Tibial nerve (tissue), 4 donors: ENCODE measurements around the gene ZDBF2. TPM values are rescaled to one million over a fixed set of nuclear protein-coding genes. Genes with fewer than 3 reads are reported as not detected.

Experiments used
- DNase-seq, 2 donors: peaks; one replicate each; pipeline ENCODE4 v3.0.0-alpha.2; 2019; ENCODE audit warnings: low spot score in 2 of 2
- H3K27ac ChIP-seq, 4 donors: fragments of 200-600 bp; sonication (generic) in 3 of 4; one replicate each; pipeline ENCODE4 v1.5.1; 2017 to 2019; ENCODE audit warnings: mild to moderate bottlenecking in 1 of 4
- H3K27me3 ChIP-seq, 2 donors: fragments of 200-600 bp; sonication (generic) in 1 of 2; one replicate each; pipeline versions ENCODE4 v1.5.1 to v1.6.0; 2017 to 2019
- H3K36me3 ChIP-seq, 3 donors: fragments of 200-600 bp; sonication (generic); one replicate each; pipeline ENCODE4 v1.5.1; 2018 to 2019
- H3K4me1 ChIP-seq, 4 donors: fragments of 200-600 bp; sonication (generic) in 3 of 4; one replicate each; pipeline ENCODE4 v1.5.1; 2017 to 2019
- H3K4me3 ChIP-seq, 4 donors: fragments of 200-600 bp; sonication (generic) in 3 of 4; one replicate each; pipeline ENCODE4 v1.5.1; 2017 to 2019; ENCODE audit warnings: mild to moderate bottlenecking in 1 of 4, moderate library complexity in 1 of 4
- H3K9me3 ChIP-seq, 4 donors: fragments of 200-600 bp; sonication (generic) in 3 of 4; one replicate each; pipeline ENCODE4 v1.5.1; 2017 to 2019
- EP300 ChIP-seq, 2 donors: sonication (generic); formaldehyde crosslinking; IDR thresholded peaks; one replicate each; pipeline ENCODE4 v1.6.1; 2017; ENCODE audit warnings: antibody characterized with exemption in 2 of 2, mild to moderate bottlenecking in 1 of 2
- POLR2A ChIP-seq, 2 donors: fragments of 450-650 bp; IDR thresholded peaks; one replicate each; pipeline ENCODE4 v1.6.1; 2017; ENCODE audit warnings: antibody characterized with exemption in 2 of 2, mild to moderate bottlenecking in 2 of 2, moderate library complexity in 2 of 2
- WGBS, 2 donors: methylation state at CpG; one replicate each; pipeline ENCODE4 v1.1.5; 2018; 5-methylcytosine and 5-hydroxymethylcytosine counted together
- total RNA-seq, 4 donors: library from RNA; depleted of rRNA; stranded (reverse); fragments of >200 nt; gene quantifications; one replicate each; pipeline ENCODE4 v1.1.0, GENCODE V29; 2016
- TF ChIP-seq, protein P1 (sequence below), 5 experiments: fragments of 200-600 bp in 3 of 5; fragments of 450-650 bp in 2 of 5; sonication (generic) in 3 of 5; IDR thresholded peaks; one replicate each; pipeline ENCODE4 v1.5.1; 2016 to 2019; ENCODE audit warnings: antibody characterized with exemption in 5 of 5, mild to moderate bottlenecking in 3 of 5, moderate library complexity in 2 of 5

Gene ZDBF2
- total RNA-seq, 4 donors from 2014 or later, result 9.0 to 16.1 (median 13.0) TPM

DNA sequence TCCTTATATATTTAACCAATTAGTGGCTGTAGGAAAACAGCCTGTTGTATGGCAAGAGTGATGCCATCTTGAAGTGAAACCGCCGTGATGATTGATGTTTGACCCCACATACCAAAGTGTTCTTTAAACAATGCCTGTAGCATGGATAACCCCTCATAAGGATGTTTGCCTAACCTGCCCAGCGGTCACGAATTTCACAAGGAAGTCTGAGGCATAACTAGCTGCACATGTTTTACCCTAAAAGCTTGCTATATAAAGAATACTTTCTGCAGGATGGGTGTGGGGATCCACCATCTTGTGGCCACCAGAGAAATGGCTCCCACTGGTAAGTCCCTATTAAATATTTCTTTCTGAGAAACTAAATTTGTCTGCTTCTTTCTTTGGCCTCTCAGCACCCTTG, 68.7 kb downstream of the ZDBF2 start:
- Histone ChIP-seq H3K4me3 (no peak overlapping the region), H3K27ac (no peak overlapping the region), H3K9me3 (no peaks in the 10 kb centered on the region), H3K36me3 (no peaks in the 10 kb centered on the region), H3K27me3 (no peaks in the 10 kb centered on the region), H3K4me1 (no peaks in the 10 kb centered on the region)
- TF ChIP-seq POLR2A (IDR thresholded peaks at IDR 0.05), result no peak
- TF ChIP-seq, protein P1, sequence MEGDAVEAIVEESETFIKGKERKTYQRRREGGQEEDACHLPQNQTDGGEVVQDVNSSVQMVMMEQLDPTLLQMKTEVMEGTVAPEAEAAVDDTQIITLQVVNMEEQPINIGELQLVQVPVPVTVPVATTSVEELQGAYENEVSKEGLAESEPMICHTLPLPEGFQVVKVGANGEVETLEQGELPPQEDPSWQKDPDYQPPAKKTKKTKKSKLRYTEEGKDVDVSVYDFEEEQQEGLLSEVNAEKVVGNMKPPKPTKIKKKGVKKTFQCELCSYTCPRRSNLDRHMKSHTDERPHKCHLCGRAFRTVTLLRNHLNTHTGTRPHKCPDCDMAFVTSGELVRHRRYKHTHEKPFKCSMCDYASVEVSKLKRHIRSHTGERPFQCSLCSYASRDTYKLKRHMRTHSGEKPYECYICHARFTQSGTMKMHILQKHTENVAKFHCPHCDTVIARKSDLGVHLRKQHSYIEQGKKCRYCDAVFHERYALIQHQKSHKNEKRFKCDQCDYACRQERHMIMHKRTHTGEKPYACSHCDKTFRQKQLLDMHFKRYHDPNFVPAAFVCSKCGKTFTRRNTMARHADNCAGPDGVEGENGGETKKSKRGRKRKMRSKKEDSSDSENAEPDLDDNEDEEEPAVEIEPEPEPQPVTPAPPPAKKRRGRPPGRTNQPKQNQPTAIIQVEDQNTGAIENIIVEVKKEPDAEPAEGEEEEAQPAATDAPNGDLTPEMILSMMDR (IDR thresholded peaks at IDR 0.05), result no peak
- no peak for TF ChIP-seq EP300 (IDR thresholded peaks at IDR 0.05)
- no peak for DNase-seq
- 76 to 91% methylated on average over 4 of the region's 4 CpGs for WGBS, 2 donors

DNA sequence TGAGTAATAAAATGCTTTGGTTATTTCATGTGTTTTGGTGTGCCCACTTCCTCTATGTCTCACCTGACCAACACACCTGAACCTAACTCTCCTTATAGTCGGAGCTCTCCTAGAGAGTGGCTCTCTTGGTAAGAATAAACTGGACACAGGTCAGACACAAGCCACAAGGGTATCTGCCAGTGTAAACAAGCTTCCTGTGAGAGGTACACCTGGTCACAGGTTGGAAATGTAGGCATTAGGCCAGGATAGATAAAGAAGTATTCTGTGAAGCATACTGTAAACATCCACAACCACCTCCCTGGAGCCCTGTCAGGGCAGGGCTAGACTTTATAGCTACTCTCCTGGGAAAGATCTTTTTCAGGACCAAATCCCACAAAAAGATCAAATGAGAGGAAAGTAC, 69.4 kb downstream of the ZDBF2 start:
- 100% methylated on average over 1 of the region's 1 CpG for WGBS, 2 donors
- DNase-seq, result no peak
- H3K27ac ChIP-seq, result no peak overlapping the region
- no peak overlapping the region for H3K4me3 ChIP-seq
- no peaks in the 10 kb centered on the region for H3K36me3 ChIP-seq
- TF ChIP-seq EP300 (IDR thresholded peaks at IDR 0.05) (no peak), POLR2A (IDR thresholded peaks at IDR 0.05) (no peak)
- TF ChIP-seq, protein P1 (IDR thresholded peaks at IDR 0.05), result no peak
- H3K27me3 ChIP-seq, result no peaks in the 10 kb centered on the region
- H3K9me3 ChIP-seq, result peaks cover 0 to 5% (median 0%) of the 10 kb centered on the region in 4 donors
- H3K4me1 ChIP-seq, result no peaks in the 10 kb centered on the region

DNA sequence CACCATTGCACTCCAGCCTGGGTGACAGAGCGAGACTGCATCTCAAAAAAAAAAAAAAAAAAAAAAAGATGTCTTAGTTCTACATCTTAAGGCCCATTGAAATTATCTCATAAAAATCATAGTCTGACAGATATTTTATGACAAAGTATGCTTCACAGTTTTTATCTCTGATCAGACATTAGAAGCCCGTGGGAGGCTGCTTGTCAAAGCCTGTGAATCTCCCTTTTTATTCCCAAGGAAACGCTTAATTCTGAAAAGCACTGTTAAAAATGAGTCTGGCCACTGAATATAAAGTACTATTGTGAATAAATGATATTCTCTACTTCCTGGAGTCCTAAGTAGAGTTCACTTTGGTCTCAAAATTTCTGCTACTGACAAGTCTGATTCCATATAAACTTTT, 71.1 kb downstream of the ZDBF2 start:
- Histone ChIP-seq H3K27me3 (no peaks in the 10 kb centered on the region), H3K4me3 (no peak overlapping the region), H3K27ac (no peak overlapping the region), H3K36me3 (no peaks in the 10 kb centered on the region), H3K4me1 (no peaks in the 10 kb centered on the region), H3K9me3 (peaks cover 0 to 11% (median 0%) of the 10 kb centered on the region in 4 donors)
- no peak for DNase-seq
- 61 to 72% methylated on average over 3 of the region's 3 CpGs for WGBS, 2 donors
- TF ChIP-seq, protein P1 (IDR thresholded peaks at IDR 0.05), result no peak
- TF ChIP-seq EP300 (IDR thresholded peaks at IDR 0.05) (no peak), POLR2A (IDR thresholded peaks at IDR 0.05) (no peak)

DNA sequence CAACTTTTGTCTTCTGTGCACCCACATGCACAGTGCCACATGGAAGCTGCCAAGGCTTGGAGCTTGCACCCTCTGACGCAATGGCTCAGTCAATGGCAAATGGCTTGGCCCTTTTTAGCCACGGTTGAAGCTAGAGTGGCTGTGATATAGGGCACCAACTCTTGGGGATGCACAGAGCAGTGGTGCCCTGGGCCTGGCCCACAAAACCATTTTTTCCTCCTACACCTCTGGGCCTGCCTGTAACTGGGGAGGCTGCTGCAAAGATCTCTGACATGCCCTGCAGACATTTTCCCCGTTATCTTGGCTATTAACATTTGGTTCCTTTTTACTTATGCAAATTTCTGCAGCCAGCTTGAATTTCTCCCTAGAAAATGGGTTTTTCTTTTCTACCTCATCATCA, 74.9 kb downstream of the ZDBF2 start:
- Histone ChIP-seq H3K9me3 (peaks cover 0 to 11% (median 0%) of the 10 kb centered on the region in 4 donors), H3K36me3 (no peaks in the 10 kb centered on the region), H3K27ac (no peak overlapping the region), H3K4me1 (no peaks in the 10 kb centered on the region), H3K4me3 (no peak overlapping the region), H3K27me3 (no peaks in the 10 kb centered on the region)
- TF ChIP-seq EP300 (IDR thresholded peaks at IDR 0.05) (no peak), POLR2A (IDR thresholded peaks at IDR 0.05) (no peak)
- TF ChIP-seq, protein P1 (IDR thresholded peaks at IDR 0.05), result no peak
- no peak for DNase-seq
- WGBS, 2 donors, result 89% methylated on average over 3 of the region's 3 CpGs

DNA sequence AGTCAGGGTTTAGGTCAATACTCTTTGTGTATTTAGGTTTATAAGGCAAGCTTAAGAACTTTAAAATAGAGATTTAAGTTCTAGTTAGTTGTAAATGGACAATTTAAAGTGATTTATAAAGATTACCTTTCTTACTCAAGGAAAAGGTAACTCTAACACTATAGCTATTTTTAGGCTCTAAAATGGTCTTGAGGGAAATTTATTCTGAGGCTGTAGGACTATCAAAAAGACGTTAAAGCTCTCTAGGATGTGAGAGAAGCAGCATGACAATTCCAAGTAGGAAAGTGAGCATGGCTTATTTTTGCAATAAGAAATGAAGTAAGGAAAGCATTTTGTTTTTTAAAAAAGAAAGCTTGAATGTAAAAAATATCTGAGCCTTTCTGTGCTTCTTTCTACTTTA, 78.1 kb downstream of the ZDBF2 start:
- no peaks in the 10 kb centered on the region for H3K36me3 ChIP-seq
- no peak overlapping the region for H3K27ac ChIP-seq

More for the DNA sequence above, 78.1 kb downstream of the ZDBF2 start:
- 28 to 29% methylated on average over 1 of the region's 1 CpG for whole genome bisulfite sequencing, 2 donors
- H3K27me3 ChIP-seq, result no peaks in the 10 kb centered on the region
- H3K4me1 ChIP-seq, result no peaks in the 10 kb centered on the region
- H3K9me3 ChIP-seq, result peaks cover 0 to 14% (median 0%) of the 10 kb centered on the region in 4 donors
- no peak for DNase-seq
- TF ChIP-seq EP300 (IDR thresholded peaks at IDR 0.05) (no peak), POLR2A (IDR thresholded peaks at IDR 0.05) (no peak)
- TF ChIP-seq, protein P1 (IDR thresholded peaks at IDR 0.05), result no peak
- H3K4me3 ChIP-seq, result no peak overlapping the region
